GM21381 (cell line): ENCODE measurements around the gene LIMS3.
"Not testable (repeated sequence)": the region's sequence is repeated elsewhere in the genome, so short reads cannot be mapped to it uniquely, and the experiment has no call there.

Experiments used
- ATAC-seq: cut with Tn5 transposase; IDR thresholded peaks from one replicate; pipeline ENCODE4 v1.9.1; 2021; ENCODE audit warnings: mild to moderate bottlenecking, moderate library complexity; ENCODE audit not compliant: unreplicated experiment

The LIMS3 gene

DNA sequence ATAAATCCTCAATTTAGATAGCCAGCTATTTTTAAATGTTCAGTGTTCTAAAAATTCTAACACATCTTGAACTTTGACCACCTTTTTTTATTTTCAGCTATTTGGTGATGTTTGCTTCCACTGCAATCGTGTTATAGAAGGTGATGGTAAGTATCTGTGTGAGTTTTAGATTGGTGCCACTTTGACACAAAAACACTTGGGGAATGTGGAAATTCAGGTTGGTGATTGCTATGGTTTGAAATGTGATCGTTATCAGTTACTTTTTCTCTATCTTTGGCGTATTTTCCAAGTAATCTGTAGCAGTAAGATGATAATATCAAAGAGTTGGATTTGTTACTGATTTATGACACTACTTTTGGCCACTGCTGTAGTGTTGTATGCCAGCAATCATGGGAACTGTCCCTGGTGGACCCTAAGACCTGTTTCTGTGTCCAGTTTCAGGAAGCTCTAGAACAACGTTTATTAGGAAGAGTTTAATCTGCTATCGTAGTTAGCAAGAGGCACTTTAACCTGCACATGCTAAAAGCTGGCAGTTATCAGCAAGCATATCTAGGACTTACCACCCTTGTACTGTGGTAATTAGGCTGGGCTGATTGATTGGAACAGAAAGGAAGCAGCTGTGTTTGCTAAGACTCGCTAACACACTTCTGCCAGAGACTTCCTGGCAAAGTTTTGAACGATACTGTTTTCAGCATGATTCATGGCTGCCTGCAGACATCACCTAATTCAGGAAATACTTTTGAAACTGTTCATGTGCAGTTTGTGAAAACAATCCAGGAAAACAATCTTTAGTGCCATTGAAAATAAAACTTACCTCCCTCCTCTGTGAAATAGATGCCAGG is 23.3 kb downstream of the LIMS3 start:
- not testable (repeated sequence) for ATAC-seq

DNA sequence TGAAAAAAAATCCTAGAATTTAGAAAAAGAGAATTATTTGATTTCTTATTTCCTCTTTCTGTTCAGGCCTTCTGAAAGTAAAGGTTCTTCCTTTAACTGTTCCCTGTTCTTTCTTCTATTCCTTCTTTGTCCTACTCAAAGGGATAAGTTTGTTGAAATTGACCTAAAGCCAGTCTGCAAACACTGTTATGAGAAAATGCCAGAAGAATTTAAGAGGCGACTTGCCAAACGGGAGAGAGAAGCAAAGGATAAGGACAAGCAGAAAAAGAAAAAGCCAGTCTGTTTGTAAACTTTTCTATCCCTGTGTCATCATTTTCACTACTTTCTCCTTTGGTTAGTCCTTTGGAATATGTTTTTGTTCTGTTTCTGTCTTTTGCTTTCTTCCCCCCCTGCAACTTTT is 26.0 kb downstream of the LIMS3 start:
- ATAC-seq: not testable (repeated sequence)

- not testable (repeated sequence) for ATAC-seq
These were observed 29.3 kb downstream of the LIMS3 start for GRCh38 chr2:109927803-109928202.

GRCh38 chr2:109929222-109929621 is 30.7 kb downstream of the LIMS3 start:
- ATAC-seq: not testable (repeated sequence)

DNA sequence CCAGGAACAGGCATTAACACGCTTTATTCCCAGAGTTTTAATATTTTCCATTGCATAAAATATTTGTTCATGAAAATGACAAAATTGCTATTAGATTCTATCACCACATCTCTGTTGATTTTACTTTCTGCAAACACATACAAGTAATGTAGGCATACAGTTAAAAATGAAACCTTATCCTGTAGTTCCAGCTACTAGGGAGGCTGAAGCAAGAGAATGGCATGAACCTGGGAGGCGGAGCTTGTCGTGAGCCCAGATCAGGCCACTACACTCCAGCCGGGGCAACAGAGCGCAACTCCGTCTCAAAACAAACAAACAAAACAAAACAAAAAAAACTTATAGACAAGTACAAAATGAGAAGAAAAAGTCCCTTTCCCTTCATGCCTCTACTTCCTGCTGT is 38.0 kb downstream of the LIMS3 start:
- not testable (repeated sequence) for ATAC-seq

DNA sequence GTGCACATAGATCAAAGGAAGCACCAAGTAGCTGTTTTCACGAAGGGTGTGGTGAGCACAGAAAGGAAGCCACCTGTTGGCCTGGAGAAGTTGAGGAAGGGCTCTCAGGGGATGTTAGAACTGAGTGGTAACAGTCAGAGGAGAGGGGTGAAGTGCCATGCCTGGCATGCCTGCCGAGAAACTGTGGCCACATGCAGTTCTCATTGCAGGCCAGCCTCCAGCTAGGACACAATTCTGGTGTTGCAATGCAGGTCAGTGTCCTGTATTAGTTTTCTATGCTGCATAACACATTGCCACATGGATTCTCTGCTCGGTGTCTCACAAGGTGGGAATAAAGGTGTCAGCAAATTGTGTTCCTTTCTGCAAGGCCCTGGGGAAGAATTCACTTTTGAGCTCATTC is 46.9 kb downstream of the LIMS3 start:
- not testable (repeated sequence) for ATAC-seq

DNA sequence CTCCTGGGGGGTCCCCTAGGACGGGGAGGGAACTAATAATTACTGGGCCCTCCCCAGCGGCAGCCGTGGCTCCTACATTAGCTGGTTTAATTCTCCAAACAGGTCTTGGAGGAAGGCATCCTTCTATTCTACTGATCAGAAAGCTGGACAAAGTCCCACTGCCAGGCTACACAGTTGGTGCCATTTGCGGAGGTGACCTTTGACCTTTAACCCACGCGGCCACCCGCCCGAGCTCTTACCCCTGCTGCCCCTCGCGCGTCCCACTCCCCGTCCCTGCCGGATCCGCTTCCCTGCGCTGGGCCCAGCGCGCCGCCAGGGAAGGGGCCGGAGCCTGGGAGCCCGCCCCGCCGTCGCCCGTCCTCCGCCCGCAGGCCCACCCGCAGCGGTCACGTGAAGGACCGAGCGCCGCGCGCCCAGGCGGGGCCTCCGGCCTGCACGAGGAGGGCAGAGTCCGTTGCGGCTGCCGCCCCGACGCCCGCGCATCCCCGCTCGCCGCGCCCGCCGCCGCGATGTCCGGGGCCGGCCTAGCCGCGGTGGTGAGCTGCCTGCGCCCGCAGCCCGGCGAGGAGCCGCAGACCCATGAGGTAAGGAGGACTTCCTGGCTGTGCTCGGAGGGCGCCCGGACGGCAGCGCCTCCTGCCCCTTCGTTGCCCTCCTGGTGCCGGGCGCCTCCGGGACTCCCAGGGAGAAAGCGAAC is 48.9 kb downstream of the LIMS3 start:
- ATAC-seq: not testable (repeated sequence)

DNA sequence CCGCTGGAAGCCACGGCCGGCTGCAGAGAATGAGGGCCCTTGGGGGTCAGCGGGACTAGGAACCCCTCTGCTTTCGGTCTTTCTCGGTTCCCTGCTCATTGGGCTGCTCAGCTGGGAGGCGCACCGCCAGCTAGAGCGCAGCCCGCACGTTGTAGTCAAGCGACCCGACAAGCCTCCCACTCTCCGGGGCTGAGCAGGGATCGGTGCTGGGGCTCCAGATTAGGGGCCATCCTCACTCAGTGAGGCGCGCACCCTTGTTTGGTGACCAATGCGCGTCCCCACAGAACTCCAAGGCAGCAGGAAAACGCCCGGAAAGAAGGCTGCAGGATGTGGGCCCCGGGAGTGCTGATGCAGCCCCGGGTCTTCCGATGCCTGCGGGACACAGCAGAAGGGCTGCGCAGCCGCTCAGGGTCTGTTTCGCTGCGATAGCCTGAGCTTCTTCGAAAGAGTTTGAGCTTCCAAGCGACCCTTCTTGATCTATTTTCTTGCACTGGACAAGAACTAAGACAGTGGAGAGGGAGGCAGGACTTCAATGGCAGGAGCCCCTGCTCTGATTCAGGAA is 49.6 kb downstream of the LIMS3 start:
- not testable (repeated sequence) for ATAC-seq

- not testable (repeated sequence) for ATAC-seq
These were observed 51.8 kb downstream of the LIMS3 start for GRCh38 chr2:109950146-109950843.

DNA sequence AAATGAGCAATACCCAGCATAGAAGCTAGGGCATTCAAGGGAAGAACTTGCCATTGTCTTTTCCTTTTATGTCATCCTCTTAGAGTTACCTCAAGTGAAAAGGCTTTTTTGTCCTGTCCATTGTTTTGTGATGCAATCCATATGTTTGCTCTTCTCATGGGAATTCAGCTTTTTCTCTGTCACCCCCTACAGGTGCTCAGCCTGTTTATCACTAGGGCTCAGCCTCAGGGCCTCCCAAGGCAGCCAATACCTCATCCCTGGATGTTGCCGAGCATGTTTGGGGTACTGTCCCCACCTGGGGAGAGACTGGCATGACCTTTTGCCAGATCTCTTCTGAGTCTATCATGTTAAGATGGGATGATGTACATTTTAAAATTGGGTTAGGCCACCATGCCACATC is 65.5 kb downstream of the LIMS3 start:
- ATAC-seq: not testable (repeated sequence)

DNA sequence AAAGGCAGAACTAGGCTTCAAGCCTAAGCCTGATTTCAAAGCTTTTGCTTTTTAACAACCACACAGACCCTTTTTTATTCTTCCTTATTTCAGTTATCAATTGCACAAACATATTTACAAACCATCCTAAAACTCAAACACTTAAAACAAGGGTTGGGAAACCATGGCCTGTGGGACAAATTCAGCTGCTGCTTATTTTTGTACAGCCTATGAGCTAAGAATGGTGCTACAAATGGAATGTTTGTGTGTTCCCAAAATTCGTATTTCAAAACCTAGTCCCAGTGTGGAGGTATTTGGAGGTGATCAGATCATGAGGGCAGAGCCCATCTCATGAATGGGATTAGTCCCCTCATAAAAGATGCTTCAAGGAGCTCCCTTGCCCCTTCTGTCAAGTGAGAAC is 67.0 kb downstream of the LIMS3 start:
- ATAC-seq: not testable (repeated sequence)

GRCh38 chr2:109966107-109966736 is 67.7 kb downstream of the LIMS3 start:
- not testable (repeated sequence) for ATAC-seq

DNA sequence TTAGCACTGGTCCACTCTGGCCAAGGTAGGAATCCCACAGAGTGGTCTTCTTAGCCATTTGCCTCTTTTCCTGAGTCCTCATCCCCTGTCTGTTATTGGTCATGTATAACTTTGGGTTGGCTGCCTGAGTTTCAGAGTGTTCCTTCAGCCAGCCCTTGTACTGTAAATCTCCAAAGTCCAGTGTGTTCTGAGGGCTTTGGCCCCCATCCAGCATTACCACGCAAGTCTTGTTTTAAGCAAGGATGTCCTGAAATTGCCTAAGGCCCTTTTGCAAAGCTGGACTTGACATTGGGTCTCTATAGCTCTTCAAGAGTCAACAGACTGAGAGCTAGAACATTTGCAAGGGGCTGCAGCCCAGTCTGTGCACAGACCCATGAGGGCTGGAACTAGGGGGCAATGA is 68.4 kb downstream of the LIMS3 start:
- not testable (repeated sequence) for ATAC-seq

DNA sequence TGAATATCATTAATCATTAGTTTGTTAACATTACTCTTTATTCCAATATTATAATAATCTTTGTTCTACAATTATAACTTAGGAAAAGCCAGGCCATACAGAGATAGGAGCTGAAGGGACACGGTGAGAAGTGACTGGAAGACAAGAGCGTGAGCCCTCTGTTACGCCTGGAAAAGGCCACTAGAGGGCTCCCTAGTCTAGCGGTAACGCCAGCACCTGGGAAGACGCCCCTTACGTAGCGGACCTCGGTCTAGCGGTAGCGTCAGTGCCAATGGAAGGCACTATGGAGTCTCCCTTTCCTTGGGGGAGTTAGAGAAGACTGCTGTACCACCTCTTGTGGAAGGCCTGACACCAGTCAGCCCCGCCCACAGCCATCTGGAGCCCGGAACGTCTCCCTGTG is 71.4 kb downstream of the LIMS3 start:
- ATAC-seq: not testable (repeated sequence)

GRCh38 chr2:109971710-109972109 is 73.2 kb downstream of the LIMS3 start:
- not testable (repeated sequence) for ATAC-seq
